DMS53 treated with DMSO at 0.1 percent for 48 hours (cell line): ENCODE data around the gene ANO3.
"Not testable (repeated sequence)": the region's sequence is repeated elsewhere in the genome, so short reads cannot be mapped to it uniquely, and the experiment has no call there.

ENCODE experiments used
- DNase-seq: peaks from one replicate; lab custom pipeline; 2025; ENCODE audit not compliant: unreplicated experiment; lab: John Stamatoyannopoulos, UW

ANO3 gene

DNA sequence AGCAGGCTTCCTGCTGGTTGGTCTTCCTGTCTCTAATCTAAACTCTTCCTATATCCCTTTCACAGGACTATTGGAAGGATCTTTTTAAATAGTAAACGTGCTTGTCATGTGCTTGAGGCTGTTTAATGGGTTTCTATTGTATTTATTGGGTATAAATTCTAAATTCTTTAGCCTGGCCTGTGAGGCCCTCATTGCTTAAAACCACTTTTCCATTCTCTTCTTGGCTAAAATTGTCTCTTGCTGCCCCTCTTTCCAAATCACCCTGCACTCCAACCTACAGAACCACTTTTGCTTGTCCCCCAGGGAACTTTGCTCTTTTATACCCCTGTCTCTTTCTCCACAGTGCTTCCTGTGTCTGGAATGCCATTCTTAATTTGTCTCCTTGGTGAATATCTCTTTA is 286.5 kb downstream of the ANO3 start:
- DNase-seq = no peak

DNA sequence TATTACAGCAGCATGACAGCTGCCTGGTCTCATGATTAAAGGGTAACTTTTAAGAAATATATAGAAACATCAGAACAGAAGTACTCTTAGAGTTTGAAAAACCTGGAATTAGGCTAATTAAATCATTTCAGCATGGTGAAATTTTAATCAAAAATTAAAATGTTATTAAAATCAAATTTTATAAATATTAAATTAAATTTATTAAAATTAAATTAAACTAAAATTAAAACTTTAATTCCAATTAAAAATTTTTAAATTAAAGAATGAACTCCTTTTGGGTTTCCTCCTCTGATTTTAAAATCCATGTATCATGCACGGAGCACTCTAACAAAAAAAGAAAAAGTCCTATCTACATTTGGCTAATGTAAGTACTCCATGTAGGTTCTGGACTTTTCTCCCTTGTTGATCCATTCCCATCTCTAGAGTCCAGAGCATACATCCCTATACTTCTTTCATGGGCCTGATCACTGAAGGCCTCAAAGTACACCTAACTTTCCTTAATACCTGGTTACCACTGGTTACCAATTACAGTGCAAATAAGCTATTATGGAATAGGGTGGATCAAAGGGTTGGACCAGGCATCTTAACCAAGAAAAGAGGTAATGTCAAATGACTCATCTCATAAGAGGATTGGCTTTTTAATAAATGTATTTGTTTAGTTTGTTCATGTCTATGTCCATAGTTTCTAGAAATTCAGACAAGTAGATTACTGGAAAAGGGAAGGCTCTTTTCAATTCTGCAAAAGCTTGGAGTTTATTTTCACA is 288.5 kb downstream of the ANO3 start:
- peak; percentile 30 for DNase-seq

DNA sequence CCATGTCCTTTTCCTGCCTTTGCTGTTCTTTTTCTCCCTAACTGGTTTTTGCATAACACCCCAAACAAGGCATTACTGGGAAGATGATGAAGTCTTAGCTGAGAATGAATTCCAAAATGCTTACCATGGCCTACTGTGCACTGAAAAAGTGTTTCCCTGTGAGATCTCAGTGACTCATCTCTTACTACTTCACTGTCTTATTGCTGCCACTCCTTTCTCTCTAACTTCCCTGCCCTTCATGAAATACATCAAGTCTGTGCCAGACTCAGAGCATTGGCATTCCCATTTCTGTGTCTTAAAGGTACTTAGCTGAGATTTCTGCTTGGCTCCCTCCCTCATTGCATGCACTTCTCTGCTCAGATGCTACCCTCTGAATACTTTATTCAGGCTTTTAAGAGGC is 289.2 kb downstream of the ANO3 start:
- no peak for DNase-seq

DNA sequence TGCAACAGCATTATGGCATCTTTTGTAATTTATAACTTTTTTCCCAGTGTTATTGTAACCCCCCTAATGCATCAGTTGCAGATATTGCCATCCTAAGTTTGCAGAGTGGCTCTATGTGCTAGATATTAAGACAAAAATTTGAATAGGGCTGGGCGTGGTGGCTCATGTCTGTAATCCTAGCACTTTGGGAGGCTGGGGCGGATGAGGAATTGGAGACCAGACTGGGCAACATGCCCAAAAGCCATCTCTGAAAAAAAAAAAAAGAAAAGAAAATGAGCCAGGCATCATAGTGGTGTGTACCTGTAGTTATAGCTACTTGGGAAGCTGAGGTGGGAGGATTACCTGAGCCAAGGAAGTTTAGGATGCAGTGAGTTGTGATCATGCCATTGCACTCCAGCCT is 290.3 kb downstream of the ANO3 start:
- no peak for DNase-seq

DNA sequence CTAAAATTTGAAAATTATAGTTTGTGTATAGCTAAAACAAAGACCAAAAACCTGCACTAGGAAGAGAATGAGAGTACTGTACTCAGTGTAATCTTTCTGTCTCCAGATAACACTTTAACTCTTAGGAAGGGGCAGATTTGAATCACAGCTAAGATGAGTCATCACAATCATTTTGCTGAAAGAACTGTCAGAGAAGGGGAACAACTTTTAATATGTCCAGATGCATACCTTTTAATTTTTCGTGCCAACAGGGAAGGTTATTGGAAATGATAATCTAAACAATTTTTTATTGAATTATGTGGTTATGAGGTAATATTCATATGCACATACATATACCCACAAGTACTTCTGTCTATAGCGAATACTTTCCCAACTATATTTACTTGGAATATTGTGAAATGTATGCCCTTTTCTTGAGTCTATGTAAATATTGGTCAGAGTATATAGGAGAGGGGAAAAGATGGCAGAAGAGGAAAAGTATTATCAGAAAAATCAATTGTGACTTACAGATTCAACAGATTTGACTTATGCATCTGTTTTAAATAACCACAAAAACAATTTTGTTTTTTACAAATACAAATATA is 291.2 kb downstream of the ANO3 start:
- peak; percentile 9 for DNase-seq

DNA sequence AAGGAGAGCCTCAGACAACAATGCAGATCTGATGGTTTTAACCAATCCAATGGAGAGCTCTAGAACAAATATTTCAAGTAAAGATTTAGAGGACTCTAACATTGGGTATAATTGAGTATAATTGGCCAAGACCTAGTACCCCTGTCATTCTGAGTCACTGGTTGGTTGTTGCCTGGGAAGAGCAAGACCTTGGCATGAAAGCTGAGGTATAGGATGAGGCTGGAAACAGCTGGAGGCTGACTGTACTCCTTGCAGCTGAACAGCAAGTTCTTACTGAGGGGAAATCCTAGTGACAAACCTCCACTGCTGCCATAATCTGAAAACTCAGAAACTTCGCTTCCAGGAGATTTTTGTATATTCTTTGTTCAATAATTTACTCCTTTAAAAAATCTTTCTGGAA is 294.4 kb downstream of the ANO3 start:
- DNase-seq = no peak

DNA sequence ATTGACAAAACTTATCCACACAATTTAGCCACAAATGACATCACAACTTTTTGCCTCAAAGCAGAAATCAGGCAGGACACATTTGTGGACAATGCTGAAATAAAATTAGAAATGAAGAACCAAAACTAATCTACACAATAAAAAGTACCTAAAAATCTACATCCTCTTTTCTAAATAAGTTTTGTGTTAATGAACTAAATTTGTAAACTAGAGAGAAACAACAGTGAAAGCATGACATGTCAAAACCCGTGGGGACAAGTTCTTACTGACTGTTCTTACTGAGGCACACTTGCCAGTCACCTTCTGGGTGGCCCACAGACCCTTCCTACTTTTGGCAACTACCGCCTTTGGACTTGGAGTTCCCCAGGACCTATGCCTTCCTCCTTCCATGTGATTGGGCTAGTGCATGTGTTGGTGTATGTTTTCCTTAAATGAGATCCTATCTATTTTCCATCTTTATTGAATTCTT is 300.8 kb downstream of the ANO3 start:
- no peak for DNase-seq

DNA sequence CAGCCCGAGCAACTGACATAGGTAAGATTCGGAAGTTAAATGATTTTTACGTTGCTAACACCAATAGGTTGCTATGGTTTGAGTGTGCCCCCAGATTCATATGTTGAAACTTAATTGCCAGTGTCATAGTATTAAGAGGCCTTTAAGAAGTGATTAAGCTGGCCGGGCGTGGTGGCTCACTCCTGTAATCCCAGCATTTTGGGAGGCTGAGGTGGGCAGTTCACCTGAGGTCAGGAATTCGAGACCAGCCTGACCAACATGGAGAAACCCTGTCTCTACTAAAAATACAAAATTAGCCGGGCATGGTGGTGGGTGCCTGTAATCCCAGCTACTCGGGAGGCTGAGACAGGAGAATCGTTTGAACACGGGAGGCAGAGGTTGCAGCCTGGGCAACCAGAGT is 311.4 kb downstream of the ANO3 start:
- DNase-seq = not testable (repeated sequence)

DNA sequence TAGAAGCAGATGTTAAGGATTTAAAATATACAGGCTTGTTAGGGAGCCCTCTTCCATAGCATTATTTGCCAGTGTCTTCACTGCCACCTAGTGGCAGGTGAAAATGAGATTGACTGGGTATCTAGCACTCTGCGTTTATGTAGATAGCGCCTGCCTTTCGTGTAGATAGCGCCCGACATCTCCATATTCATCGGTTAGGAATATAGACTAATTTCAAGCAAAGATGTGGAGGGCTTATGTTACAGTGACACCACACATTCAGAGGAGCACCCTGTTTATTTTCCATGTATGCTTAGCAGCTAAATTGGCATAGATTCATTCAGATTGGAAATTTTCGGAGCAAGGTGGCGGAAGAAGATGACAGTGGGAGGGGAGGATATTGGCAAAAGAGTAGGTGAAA is 318.0 kb downstream of the ANO3 start:
- DNase-seq = peak; percentile 79

DNA sequence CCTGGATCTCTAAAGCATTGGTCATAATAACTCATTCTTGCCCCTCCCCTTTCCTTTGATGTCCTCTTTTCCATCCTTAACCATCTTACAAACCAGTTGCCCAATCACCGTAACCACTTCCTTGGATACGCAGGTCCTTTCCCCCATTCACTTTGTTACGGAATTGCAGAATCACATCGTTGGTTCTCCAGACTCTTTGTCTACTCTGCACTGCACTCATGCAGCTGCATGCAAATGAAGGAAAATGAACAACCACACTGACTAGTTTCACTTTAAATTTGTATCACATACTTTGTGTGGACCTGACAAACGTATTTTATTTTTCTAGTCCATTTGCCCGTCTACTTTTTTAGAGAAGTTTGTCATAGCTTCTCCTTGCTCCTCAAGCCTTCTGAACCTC is 320.0 kb downstream of the ANO3 start:
- no peak for DNase-seq

DNA sequence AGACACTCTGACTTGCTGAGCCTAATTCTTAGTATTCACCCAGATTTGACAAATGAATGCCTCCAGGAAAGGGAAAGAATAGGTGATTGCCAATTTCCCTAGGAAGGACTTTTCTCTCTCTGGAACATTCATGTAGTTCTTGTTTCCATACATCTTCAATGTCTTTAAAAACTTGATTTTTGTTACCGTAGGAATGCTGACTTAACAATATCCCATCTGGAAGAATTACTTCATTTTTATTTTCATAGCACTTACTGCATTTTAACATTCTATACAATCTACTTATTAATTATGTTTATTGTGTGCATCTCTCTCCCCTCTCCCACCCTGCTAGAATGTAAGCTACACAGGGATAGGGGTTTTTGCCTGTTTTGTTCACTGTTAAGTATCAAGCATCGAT is 323.4 kb downstream of the ANO3 start:
- DNase-seq = no peak

DNA sequence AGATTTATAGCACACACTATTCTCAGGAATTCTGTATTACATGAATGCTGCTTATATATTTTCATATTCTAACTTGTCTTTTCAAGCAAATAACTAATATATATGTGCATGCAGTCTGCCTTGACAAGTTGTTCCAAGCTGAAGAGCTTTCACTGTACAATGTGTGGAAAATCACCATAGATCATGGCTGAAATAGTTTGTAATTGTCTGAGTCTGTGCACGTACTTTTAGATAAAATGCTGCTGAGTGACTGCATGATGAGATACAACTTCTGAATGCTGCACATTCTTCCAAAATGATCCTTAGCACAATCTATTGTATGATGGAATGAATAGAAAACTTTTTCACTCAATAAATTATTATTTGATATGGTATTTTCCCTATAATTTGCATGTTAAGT is 331.0 kb downstream of the ANO3 start:
- no peak for DNase-seq

DNA sequence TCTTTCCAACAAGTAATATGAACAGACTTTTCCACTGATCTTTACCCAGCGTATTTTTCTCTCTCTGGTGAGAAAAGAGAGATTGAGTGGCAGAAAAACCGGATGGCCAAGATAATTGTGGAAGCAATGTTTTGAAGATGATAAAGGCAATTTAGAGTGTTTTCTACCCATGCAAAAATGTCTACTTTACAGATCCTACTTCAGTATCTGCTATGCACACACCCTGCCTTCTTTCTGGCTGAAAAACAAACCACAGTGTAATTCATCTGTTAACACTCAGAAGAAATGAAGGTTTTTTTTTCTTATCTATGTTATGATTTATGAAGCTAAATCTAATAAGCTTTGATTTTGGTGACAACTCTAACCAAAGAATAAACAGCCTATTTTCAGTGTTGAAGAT is 333.1 kb downstream of the ANO3 start:
- DNase-seq = no peak

DNA sequence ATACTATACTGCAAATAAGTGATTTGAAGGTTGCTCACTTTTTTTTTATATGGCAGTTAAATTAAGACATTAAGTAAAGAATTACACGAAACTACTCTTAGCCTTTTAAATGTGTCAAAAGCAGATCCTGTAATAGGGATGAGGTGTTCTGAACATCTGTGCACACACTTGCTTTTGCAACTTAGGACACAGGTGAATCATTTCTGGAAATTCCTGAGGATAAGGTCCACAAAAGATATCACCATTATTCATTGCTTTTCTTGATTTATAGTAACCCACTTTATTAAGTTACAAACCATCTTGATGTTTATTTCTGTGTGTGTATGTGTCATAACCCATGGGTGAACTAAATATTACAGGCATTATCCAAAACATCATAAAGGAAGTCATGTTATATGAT is 334.0 kb downstream of the ANO3 start:
- DNase-seq = no peak

DNA sequence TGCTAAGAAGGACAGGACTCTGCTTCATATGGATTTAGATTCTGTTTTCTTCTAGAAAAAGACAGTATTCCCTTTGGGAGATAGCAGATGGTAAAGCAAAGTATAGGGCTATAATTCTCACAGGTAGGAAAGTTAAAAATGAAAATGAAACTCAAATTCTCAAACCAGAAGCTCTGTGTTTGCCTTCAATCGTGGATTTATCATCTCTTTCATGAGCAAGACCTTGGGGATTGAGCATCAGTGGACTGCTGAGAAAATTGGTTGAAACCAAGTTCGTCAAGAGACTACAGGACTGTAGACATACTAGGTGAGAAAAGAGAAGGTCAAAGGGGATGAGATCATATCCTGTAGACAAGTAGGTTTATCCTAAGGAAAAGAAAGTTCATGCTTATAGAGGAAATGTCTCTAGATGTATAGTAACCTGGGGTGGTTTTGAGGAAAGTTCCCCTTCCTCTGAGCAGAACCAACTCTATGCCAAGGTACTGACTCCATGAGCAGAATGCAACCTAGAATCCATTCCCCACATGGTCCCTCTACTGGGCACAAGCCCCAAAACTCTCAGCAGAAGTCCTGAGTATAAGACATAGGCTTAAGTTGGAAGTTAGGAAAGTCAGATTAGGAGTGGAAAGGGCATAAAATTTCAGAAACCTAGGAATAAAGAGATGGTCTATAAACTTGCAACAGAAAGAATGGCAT is 343.5 kb downstream of the ANO3 start:
- DNase-seq = no peak

DNA sequence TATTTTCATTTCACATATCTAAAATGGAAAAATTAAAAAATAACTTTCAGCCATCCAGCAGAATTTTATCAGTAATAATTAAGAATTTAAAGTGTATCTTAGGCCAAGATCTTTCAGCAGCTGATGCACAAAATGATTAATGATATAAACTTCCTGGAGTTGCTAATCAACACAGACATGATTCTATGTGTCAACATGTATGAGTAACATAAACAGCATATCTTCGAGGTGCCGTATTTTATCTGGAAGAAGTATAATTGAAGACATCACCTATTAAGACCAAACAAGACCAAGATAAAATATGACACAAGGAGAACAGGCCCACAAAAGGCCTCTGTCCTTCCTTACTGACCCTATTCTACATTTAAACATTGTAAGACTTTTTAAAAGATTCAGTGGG is 344.7 kb downstream of the ANO3 start:
- no peak for DNase-seq

DNA sequence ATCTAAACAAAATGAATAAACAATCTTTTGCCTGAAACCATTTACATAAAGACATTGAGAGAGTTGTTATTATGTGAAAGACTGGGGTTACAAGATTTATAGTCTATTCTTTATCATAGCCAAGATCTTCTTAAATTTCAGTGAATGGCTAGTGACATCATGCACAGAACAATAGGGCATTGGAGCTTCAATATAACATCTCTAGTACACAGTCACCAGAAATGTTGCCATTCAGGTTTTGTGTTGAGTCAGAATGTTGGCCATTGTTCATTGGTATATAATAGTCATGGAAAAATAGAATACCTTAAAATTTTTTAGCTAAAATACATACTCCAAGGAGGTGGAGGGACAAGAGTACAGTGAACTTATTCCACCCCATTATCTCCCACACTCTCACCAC is 345.6 kb downstream of the ANO3 start:
- peak; percentile 28 for DNase-seq

DNA sequence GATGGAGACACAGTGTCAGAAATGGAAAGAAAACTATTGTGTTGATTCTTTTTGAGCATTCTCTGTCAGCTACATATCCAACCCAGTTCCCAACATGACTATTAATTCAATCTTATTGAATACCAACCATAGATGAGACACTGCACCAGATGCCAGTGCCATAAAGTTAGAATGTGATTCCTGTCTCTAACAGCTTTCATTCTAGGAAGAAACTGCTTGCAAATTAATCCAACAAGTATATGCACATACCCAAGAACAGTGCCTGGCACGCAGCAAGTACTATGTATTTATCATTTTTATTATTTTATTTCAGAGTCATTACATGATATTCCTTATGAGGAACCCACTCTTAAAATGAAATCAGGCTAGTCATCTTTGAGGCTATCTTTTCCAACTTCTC is 355.4 kb downstream of the ANO3 start:
- DNase-seq = no peak

DNA sequence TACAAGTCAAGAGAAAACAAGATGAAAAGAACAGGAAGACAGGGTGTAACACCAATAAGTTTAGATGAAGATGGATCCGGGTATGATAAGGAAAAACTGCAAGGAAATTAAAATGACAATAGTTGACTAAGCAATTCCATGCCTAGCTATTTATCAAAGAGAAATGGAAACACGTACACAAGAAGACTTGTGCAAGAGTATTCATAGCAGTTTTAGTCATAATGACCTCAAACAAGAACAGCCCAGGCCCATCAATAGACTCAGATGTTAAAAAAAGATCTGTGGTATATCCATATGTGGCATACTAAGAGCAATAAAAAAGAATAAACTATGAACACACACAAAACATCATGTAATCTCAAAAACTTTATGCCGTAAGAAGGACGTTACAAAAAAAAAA is 356.8 kb downstream of the ANO3 start:
- DNase-seq = no peak

DNA sequence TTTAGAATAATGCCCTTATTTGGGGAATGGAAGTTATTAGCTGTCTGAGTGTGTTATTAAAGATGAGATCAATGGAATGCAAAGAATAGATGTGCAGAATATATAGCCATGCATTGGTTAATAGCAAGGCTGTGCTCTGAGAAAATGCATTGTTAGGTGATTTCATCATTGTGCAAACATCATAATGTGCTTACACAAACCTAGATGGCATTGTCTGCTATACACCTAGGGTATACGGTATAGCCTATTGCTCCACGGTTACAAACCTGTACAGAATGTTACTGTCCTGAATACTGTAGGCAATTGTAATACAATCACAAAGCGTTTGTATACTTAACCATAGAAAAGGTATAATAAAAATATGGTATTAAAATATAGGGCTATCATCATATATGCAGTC is 364.4 kb downstream of the ANO3 start:
- peak; percentile 86 for DNase-seq

DNA sequence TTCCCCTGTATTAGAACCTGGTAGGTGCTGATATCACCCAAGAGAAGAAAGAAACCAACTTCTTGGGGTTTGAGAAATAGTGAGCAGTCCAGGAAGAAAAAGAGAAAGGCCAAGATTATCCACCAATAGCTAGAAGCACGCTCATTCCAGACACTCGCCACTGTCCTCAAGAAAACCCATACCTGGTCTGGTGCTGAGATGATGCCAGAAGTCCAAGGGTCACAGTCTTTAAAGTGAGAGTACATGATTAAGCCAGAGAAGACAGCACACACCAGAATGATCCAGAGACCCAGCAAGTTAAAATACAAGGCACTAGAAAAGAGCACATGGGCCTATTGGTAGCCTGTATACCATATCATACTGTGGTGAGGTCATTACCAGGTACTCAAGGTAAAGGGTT is 366.3 kb downstream of the ANO3 start:
- no peak for DNase-seq

DNA sequence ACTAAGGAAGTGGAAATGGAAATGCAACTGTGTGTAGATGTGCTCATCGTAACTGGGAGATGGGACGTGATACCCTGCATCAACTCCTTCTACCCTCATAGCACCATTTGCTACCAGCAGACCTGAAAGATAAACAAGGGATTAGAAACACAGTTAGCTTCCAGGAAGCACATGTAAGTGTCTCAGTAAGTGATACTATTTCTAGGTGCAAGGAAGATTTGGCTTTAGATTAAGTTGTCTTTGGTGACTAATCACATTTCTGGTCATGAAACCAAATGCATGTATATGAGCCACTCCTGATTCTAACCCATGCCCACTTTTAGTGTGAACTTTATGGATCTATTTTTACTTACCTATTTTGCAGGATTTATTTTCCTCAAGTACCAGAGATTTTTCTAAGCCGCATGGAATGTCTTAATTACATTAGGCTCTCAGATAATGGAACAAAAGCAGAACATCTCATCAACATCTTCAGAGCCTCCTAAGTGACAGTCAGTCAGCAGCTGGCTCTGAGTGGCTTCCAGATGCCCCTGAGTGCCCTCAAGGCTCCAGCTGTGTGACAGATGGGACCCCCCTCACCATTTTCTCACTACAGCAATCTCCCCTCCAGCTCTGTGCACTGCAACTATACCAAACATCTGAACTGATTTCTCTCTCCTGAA is 368.8 kb downstream of the ANO3 start:
- peak; percentile 23 for DNase-seq
